GM21786 (cell line): ENCODE results near the gene XPO4.
"Not testable (repeated sequence)": the region's sequence is repeated elsewhere in the genome, so short reads cannot be mapped to it uniquely, and the experiment has no call there.

Source experiments
- ATAC-seq: cut with Tn5 transposase; IDR thresholded peaks from one replicate; pipeline ENCODE4 v1.9.1; 2021; ENCODE audit not compliant: unreplicated experiment

The XPO4 gene

DNA sequence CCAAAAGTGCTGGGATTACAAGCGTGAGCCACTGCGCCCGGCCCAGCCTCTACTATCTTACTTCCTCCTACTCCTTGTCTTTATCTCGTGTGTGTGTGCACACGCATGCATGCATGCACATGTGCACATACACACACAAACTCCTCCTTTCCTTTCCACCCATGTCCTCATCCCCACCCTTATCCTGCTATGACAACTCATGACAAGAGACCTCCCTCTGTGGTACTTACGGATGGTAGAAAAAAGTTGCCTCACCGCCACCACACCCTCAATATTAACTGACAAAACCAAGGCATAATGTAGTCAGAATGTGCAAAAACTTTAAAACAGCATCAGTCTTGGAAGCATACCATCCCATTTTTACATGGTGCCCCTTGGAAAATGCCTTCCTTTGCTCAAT lies 112.9 kb downstream of the XPO4 start:
- ATAC-seq = no peak

- ATAC-seq = no peak
These were observed 114.2 kb downstream of the XPO4 start for GRCh38 chr13:20788312-20788711.

DNA sequence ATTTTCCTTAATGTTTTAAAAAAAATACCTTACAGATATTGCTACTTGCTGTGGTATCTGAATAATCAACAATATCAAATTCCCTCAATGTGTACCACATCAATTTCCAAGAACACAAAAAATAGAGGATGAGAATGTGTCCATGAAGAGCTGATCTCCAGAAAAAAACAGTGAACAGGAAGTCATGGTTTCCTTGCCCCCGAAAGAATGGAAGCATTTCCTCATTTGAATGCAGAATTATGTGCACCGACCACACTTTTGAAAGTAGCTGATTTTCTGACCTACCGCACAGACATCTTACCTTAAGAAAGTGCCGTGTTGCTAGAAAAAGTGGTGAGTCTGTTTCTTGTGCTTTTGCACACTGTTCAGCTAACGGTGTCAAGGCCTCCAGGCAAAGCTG lies 115.4 kb downstream of the XPO4 start:
- no peak for ATAC-seq

DNA sequence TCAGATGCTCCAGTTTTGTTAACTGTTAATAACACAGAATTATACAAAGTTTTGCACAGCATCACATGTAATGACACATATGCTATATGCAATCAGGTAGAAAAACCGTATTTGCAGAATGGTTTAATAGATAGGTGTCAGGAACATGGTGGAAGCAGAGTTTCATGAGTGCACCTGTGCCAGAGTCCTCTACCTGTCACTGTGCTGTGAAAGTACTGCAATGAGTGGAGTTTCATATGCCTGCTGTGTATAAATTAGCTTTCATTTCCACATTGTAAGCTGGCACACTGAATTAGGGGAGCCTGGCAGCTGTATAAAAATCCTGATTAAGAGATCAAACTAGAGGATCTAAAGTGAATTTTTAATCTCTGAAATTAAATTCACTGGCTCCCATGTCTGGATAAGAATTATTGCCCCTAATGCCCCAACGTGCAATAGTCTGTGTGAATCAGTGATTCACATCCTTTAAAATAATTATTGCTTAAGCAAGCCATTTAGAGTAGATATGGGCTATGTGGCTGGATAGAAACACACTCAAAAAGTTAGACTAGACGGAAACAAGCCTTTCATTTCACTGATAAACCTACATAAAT lies 120.3 kb downstream of the XPO4 start:
- peak; percentile 75 for ATAC-seq

DNA sequence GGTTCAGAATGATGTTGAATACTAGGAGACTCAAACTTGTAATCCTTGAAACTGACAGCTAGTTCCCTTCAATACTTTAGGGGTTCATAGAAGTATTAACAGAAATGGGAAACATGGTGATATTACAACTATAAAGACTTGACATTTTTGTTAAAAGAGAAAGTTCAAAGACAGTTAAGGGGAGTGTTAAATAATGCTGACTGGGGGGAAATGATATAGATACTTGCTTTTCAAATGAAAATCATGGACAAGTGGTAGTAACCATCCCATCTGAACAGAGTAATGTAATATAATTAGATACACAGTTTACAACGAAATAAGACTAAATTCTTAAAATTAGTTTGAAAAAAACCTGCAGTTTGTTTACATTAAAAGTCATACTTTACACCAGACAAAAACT lies 122.2 kb downstream of the XPO4 start:
- ATAC-seq = no peak

GRCh38 chr13:20779405-20779804 lies 123.1 kb downstream of the XPO4 start:
- ATAC-seq = no peak

GRCh38 chr13:20778311-20778710 lies 124.2 kb downstream of the XPO4 start:
- ATAC-seq = no peak

GRCh38 chr13:20776751-20777150 lies 125.8 kb downstream of the XPO4 start:
- no peak for ATAC-seq

DNA sequence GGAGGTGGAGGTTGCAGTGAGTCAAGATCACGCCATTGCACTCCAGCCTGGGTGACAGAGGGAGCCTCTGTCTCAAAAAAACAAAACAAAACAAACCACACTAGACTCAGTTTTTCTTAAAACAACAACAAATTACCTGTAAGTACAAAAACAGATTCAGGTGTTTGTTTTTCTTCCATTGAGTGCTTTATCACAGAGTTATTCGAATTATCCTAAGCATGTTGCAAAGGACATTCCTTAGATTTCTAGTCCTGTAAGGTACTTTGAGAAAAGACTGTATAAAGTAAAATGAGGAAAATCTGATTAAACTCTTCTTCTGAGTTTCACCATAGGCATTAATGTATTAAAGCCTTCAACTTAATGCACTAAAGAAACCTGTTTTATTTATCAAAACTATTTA lies 126.6 kb downstream of the XPO4 start:
- no peak for ATAC-seq

- ATAC-seq = no peak
These were observed 127.8 kb downstream of the XPO4 start for GRCh38 chr13:20774746-20775145.

DNA sequence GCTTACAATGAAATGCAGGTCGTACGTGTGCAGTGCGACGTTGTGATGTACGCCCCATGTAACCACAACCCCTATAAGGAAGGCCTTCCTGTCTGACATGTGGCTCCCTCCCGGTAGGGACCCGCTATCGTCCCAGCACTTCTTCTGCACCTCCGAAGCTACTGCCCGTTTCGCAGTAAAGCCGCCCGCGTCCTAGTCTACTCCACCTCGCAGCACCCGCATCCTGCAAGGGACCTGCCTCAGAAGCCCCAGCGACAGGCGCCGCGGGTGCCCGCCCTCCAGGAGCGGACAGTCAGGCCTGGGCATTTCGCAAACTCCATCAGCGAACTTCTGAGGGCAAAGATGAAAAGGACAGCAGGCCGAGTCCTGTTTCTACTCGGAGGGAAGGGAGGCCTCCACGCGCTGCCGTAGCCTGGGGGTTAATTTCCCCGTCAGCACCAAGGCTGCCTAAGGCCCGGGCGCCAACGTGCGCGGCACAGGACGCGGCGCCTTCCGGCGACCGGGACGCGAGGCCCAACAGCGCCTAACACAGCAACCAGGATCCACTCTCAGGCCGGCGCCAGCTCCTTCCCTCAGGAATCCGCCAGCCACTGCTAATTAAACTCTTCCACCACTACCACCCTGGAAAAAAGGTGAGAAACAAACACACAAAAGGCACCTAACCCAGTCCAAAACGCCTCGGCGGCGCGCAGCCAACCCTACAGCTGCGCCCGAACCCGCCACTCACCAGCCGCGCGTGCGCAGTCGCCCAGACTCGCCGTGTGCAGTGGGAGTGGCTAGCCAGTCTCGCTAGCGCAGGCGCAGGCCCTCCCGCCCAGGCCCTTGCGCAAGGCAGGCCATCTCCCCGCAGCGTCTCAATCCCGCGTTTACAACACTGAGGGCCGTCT lies 129.1 kb downstream of the XPO4 start, which contains the start of gene EEF1AKMT1:
Gene EEF1AKMT1, minus strand, starts transcription at position 768 of the 887 bp plus-strand sequence. CDS start 16,363 bp downstream, outside the sequence.
- ATAC-seq = peak; percentile 82

DNA sequence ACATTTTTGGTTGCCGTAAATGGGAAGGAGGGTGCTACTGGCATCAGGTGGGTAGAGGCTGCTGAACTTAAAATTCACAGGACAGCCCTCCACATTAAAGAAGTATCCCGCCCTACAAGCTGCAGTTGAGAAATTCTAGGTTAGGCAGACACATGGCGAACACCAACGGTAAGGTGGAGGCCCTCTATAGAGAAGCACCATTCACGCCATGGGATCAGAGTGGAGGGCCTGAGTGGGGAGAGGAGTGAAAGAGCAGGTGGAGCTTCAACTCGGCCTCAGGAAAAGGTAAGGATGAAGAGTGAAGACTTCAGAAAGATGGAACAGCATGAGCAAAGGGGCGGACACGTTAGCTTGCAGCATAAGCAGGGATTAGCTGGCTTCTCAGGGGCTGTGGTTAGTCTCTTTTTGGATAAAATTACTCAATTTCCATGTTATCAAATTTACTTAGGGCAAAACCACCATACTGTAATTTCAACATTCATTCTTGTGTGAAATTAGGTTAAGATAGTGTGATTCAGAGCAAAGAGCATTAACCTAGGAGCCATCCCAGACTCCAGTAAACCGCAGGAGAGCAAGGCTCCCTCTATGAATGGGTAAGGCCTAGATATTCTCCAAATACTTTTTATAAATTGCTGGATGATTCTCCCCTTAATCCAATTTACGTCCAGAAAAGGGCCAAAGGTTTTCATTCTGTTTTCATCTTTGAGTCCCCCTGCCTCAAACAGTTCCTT lies 130.0 kb downstream of the XPO4 start:
- no peak for ATAC-seq

- ATAC-seq = no peak
These were observed 132.7 kb downstream of the XPO4 start for GRCh38 chr13:20769834-20770233.

DNA sequence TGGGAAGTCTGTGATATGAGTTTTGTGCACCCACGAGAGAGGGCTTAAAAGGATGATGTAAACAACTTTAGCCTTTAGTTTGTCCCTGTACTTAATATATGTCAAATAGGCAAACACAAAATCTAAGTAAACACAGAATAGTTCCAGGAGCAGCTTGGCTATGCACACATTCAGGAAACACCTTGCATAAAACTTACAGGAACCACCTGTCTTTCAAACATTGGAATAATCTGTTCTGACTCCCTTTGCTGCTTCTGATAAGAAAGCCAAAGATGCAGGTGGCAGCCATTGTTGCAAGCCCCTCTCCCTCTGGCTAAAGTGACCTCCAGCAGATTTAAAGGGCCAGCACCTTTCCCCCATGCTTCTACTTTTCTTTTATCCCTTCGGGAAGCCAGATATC lies 133.5 kb downstream of the XPO4 start:
- ATAC-seq = no peak

GRCh38 chr13:20767309-20767943 lies 135.1 kb downstream of the XPO4 start:
- no peak for ATAC-seq

DNA sequence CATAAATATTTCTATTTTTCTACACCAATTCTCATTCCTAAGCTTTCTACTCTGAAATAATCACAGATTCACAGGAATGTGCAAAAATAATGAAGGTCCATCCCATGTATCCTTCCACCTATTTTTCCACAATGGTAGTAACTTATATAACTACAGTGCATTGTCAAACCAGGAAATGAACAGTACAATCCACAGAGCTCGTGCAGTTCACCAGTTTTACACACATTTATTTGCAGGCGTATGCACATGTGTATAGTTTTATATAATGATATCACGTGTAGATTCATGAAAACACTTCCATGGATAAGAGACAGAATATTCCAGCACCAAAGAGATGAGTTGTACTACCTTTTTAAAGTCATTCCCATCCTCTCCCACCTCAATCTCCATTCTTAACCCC lies 141.7 kb downstream of the XPO4 start:
- ATAC-seq = no peak

DNA sequence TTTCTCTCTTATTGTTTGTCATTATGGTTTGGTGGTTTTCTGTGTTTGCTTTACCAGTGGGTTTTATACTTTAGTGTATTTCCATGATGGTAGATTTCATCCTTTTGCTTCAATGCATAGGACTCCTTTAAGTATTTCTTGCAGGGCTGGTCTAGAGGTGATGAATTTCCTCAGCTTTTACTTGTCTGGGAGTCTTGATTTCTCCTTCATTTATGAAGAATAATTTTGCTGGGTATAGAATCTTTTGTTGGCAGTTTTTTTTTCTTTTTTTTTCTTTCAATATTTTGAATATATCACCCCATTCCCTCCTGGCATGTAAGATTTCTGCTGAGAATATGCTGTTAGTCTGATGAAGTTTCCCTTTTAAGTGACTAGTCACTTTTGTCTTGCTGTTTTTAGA lies 148.5 kb downstream of the XPO4 start:
- no peak for ATAC-seq

DNA sequence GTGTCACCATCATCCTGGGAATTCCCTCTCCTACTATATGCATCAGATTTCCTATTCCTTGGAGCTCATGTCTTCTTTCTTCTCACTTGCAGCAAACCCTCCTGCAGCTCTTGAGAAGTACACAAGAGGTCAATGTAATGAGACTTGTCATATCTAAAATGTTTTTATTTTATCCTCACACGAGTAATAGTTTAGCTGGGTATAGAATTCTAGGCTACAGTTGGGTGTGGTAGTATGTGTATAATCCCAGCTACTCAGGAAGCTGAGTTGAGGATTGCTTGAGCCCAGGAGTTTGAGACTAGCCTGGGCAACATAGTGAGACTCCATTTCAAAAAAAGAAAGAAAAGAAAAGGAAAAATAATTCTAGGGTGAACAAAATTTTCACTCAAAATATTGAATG lies 153.2 kb downstream of the XPO4 start:
- ATAC-seq = no peak

DNA sequence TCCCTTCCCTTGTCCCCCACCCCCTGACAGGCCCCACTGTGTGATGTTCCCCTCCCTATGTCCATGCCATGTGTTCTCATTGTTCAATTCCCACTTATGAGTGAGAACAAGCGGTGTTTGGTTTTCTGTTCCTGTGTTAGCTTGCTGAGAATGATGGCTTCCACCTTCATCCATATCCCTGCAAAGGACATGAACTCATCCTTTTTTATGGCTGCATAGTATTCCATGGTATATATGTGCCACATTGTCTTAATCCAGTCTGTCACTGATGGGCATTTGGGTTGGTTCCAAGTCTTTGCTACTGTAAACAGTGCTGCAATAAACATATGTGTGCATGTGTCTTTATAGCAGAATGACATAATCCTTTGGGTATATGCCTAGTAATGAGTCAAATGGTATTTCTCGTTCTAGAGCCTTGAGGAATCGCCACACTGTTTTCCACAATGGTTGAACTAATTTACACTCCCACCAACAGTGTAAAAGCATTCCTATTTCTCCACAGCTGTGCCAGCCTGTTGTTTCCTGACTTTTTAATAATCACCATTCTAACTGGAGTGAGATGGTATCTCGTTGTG lies 158.6 kb downstream of the XPO4 start:
- ATAC-seq = not testable (repeated sequence)

DNA sequence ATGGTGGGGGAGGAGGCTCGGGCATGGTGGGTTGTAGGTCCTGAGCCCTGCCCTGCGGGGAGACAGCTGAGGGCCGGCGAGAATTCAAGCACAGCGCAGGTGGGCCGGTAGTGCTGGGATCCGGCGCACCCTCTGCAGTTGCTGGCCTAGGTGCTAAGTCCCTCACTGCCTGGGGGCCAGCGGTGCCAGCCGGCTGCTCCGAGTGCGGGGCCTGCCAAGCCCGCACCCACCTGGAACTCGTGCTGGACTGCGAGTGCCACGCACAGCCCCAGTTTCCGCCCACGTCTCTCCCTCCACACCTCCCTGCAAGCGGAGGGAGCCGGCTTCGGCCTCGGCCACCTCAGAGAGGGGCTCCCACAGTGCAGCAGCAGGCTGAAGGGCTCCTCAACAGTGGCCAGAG lies 162.5 kb downstream of the XPO4 start:
- no peak for ATAC-seq

DNA sequence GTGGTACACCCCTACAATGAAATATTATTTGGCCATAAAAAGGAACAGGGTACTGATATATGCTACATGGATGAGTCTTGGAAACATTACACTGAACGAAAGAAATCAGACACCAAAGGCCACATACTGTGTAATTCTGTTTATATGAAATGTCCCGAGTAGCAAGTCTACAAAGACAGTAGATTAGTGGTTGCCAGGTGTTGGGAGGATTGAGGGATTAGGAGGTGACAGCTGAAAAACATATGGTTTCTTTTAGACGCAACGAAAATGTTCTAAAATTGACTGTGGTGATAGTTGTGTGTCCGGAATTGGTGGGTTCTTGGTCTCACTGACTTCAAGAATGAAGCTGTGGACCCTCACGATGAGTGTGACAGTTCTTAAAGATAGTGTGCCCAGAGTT lies 163.9 kb downstream of the XPO4 start:
- no peak for ATAC-seq
